ENCODE results near the gene CLDN9.

CLDN9 gene

DNA sequence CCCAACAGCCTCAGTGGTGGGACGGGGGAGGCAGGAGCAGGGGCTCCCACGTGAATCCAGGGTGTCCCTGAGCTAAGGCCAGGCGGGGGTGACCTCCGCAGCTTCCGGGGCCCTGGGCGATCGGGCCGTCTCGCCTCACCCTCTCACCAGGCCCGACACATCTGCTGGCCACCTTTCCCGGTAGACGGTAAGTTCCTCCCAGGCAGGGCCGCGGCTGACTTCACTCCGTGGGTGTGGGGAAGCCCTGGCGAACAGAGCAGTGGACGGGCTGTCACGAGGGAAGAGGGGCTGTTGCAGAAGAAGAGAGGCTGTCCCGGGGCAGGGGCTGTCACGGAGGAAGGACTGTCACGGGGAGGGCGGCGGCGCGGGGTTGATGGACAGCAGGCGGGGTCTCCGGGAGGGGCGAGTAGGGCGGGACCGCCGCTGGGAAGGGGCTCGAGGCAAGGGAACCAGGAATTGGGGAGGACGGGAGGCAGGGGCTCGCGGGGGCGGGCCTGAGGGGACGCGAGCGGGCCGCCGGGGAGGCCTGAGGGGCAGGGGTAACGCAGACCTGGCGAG is 33.0 kb upstream of the CLDN9 start:
- H3K4me3 Mint-ChIP-seq = peak overlapping the region; percentile 71
- ATAC-seq (replicated peaks; ENCODE audit: extremely low read depth, poor library complexity, severe bottlenecking) (no peak), DNase-seq (ENCODE audit: low spot score in 2 of 2) (no peak)
- H3K9me3 Mint-ChIP-seq = no peaks in the 10 kb centered on the region
- H3K4me1 Mint-ChIP-seq = peaks cover 10% of the 10 kb centered on the region
- no peaks in the 10 kb centered on the region for H3K27me3 Mint-ChIP-seq
- peaks cover 9% of the 10 kb centered on the region for H3K36me3 Mint-ChIP-seq (ENCODE audit: insufficient read depth)
- no peak overlapping the region for H3K27ac Mint-ChIP-seq (ENCODE audit: low read depth)

- DNase-seq (ENCODE audit: low spot score in 2 of 2) (peak; percentile 93 to 96), ATAC-seq (replicated peaks; ENCODE audit: extremely low read depth, poor library complexity, severe bottlenecking) (peak; percentile 91)
- Mint-ChIP-seq H3K27ac (ENCODE audit: low read depth) (peak within 1 kb of the TSS; percentile 86), H3K9me3 (no peaks in the 10 kb centered on the region), H3K27me3 (no peaks in the 10 kb centered on the region), H3K4me3 (peak within 1 kb of the TSS; percentile 71), H3K4me1 (peaks cover 10% of the 10 kb centered on the region), H3K36me3 (ENCODE audit: insufficient read depth) (peaks cover 9% of the 10 kb centered on the region)
These were observed 32.2 kb upstream of the CLDN9 start, which contains the start of gene PKMYT1 for GRCh38 chr16:2980227-2981176. Gene PKMYT1 (minus strand): TSS chr16:2980446. CDS start chr16:2979657, 789 bp downstream.

GRCh38 chr16:2981177-2981898 is 31.4 kb upstream of the CLDN9 start:
- H3K27me3 Mint-ChIP-seq = no peaks in the 10 kb centered on the region
- H3K4me1 Mint-ChIP-seq = peaks cover 10% of the 10 kb centered on the region
- no peak for ATAC-seq (replicated peaks; ENCODE audit: extremely low read depth, poor library complexity, severe bottlenecking)
- H3K4me3 Mint-ChIP-seq = peak overlapping the region; percentile 71
- no peaks in the 10 kb centered on the region for H3K9me3 Mint-ChIP-seq
- H3K36me3 Mint-ChIP-seq (ENCODE audit: insufficient read depth) = peaks cover 9% of the 10 kb centered on the region
- H3K27ac Mint-ChIP-seq (ENCODE audit: low read depth) = peak overlapping the region; percentile 86
- no peak for DNase-seq (ENCODE audit: low spot score in 2 of 2)

DNA sequence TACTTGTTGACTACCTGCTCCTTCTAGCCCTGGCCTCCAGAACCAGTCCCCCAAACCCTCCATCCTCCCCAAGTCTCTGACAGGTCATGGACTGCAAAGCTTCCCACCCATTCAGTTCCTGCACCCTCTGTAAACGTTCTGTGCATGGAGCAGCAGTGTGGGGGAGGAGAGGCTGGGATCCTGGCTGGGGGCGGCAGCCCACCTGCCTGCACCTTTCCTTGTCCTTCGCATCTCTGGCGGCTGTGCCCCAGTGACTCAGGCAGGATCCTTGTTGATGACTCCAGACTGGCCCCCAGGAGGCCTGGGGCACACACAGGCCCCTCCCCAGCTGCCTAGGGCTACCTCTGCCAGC is 30.8 kb upstream of the CLDN9 start:
- H3K27ac Mint-ChIP-seq (ENCODE audit: low read depth) = peak overlapping the region; percentile 86

DNA sequence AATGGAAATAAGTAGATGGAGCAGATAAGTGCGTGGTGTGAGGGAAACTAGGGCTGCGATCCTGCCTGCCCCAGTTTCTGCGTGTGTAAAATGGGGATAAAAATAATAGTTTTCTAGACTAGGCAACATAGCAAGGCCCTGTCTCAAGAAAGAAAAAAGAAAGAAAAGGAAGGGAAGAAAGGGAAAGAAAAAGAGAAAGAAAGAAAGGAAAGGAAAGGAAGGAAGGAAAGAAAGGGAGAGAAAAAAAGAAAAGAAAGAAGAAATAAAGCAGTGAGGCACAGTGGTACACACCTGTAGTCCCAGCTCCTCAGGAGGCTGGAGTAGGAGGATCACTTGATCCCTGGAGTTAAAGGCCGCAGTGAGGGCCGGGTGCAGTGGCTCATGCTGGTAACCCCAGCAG is 30.3 kb upstream of the CLDN9 start:
- peaks cover 10% of the 10 kb centered on the region for H3K4me1 Mint-ChIP-seq
- H3K36me3 Mint-ChIP-seq (ENCODE audit: insufficient read depth) = peaks cover 9% of the 10 kb centered on the region
- DNase-seq (ENCODE audit: low spot score in 2 of 2) = no peak
- no peak for ATAC-seq (replicated peaks; ENCODE audit: extremely low read depth, poor library complexity, severe bottlenecking)
- no peak overlapping the region for H3K27ac Mint-ChIP-seq (ENCODE audit: low read depth)
- no peaks in the 10 kb centered on the region for H3K27me3 Mint-ChIP-seq
- H3K9me3 Mint-ChIP-seq = no peaks in the 10 kb centered on the region
- peak overlapping the region; percentile 71 for H3K4me3 Mint-ChIP-seq

More for the DNA sequence above, 30.8 kb upstream of the CLDN9 start:
- Mint-ChIP-seq H3K9me3 (no peaks in the 10 kb centered on the region), H3K27me3 (no peaks in the 10 kb centered on the region), H3K36me3 (ENCODE audit: insufficient read depth) (peaks cover 9% of the 10 kb centered on the region), H3K4me1 (peaks cover 10% of the 10 kb centered on the region), H3K4me3 (peak overlapping the region; percentile 71)
- no peak for ATAC-seq (replicated peaks; ENCODE audit: extremely low read depth, poor library complexity, severe bottlenecking)
- no peak for DNase-seq (ENCODE audit: low spot score in 2 of 2)

- ATAC-seq (replicated peaks; ENCODE audit: extremely low read depth, poor library complexity, severe bottlenecking) (peak; percentile 34), DNase-seq (ENCODE audit: low spot score in 2 of 2) (no peak)
- Mint-ChIP-seq H3K36me3 (ENCODE audit: insufficient read depth) (peaks cover 9% of the 10 kb centered on the region), H3K27ac (ENCODE audit: low read depth) (no peak overlapping the region), H3K27me3 (no peaks in the 10 kb centered on the region), H3K4me1 (peaks cover 10% of the 10 kb centered on the region), H3K4me3 (no peak overlapping the region), H3K9me3 (no peaks in the 10 kb centered on the region)
These were observed 29.0 kb upstream of the CLDN9 start for GRCh38 chr16:2983706-2984136.

- H3K27me3 Mint-ChIP-seq = no peaks in the 10 kb centered on the region
- no peak for ATAC-seq (replicated peaks; ENCODE audit: extremely low read depth, poor library complexity, severe bottlenecking)
- H3K27ac Mint-ChIP-seq (ENCODE audit: low read depth) = no peak overlapping the region
- peaks cover 10% of the 10 kb centered on the region for H3K4me1 Mint-ChIP-seq
- DNase-seq (ENCODE audit: low spot score in 2 of 2) = no peak
- H3K36me3 Mint-ChIP-seq (ENCODE audit: insufficient read depth) = peaks cover 11% of the 10 kb centered on the region
- H3K9me3 Mint-ChIP-seq = no peaks in the 10 kb centered on the region
- H3K4me3 Mint-ChIP-seq = no peak overlapping the region
These were observed 27.3 kb upstream of the CLDN9 start for GRCh38 chr16:2985462-2985861.

GRCh38 chr16:2985893-2986355 is 26.8 kb upstream of the CLDN9 start:
- DNase-seq (ENCODE audit: low spot score in 2 of 2) = no peak
- Mint-ChIP-seq H3K4me3 (no peak overlapping the region), H3K4me1 (peaks cover 10% of the 10 kb centered on the region), H3K36me3 (ENCODE audit: insufficient read depth) (peaks cover 8% of the 10 kb centered on the region), H3K27ac (ENCODE audit: low read depth) (no peak overlapping the region), H3K9me3 (no peaks in the 10 kb centered on the region), H3K27me3 (no peaks in the 10 kb centered on the region)
- no peak for ATAC-seq (replicated peaks; ENCODE audit: extremely low read depth, poor library complexity, severe bottlenecking)

DNA sequence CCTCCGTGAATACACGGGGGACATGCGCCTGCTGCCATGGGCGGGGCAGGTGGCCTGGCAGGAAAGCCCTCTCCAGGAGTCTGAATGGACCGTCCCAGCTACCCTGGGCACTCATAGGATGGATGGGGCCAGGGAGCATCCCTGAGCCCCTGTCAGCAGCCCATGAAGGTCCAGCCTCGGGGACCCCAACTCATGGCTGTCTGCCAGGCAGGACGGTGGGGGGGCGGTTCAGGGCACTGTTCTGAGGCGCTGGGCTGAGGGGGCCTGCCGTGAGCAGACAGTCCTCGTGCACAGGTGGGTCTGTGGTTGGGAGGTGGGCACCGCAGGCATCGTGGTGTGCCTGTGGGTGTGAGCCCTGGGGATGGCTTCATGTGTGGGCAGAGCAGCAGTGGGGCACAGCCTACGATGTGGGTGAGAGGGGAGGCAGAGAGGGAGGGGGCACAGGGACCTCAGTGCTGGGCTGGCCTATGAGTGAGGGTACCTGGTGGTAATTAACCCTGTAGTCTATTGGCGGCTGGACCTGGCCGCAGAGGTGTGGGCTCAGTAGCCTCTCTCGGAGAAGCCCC is 26.0 kb upstream of the CLDN9 start:
- Mint-ChIP-seq H3K27me3 (no peaks in the 10 kb centered on the region), H3K4me3 (no peak overlapping the region), H3K36me3 (ENCODE audit: insufficient read depth) (peaks cover 2% of the 10 kb centered on the region), H3K27ac (ENCODE audit: low read depth) (no peak overlapping the region), H3K4me1 (peaks cover 3% of the 10 kb centered on the region), H3K9me3 (no peaks in the 10 kb centered on the region)
- ATAC-seq (replicated peaks; ENCODE audit: extremely low read depth, poor library complexity, severe bottlenecking) (no peak), DNase-seq (ENCODE audit: low spot score in 2 of 2) (no peak)

- no peak overlapping the region for H3K4me3 Mint-ChIP-seq
- no peaks in the 10 kb centered on the region for H3K9me3 Mint-ChIP-seq
- ATAC-seq (replicated peaks; ENCODE audit: extremely low read depth, poor library complexity, severe bottlenecking) = no peak
- H3K4me1 Mint-ChIP-seq = no peaks in the 10 kb centered on the region
- no peak overlapping the region for H3K27ac Mint-ChIP-seq (ENCODE audit: low read depth)
- no peaks in the 10 kb centered on the region for H3K27me3 Mint-ChIP-seq
- DNase-seq (ENCODE audit: low spot score in 2 of 2) = no peak
- H3K36me3 Mint-ChIP-seq (ENCODE audit: insufficient read depth) = peaks cover 2% of the 10 kb centered on the region
These were observed 25.4 kb upstream of the CLDN9 start for GRCh38 chr16:2987286-2987685.

DNA sequence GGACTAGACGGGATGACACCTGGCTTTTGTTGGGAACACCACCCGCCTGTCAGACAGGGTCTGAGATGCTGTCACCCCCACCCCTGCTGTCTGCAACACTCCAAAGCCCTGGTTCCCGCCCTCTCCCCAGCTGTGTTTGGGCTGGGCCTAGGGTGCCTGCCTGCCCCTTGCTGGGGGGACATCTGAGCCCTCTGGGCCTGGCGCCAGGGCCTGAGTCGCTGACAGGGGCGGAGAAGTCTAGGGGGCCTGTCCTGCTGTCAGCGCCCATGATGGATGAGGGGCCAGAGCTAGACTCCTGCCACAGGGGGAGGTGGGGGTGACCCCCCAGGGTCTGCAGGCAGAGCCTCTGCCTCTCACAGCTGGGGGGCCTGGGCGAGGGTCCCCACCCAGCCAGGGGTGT is 24.9 kb upstream of the CLDN9 start:
- H3K4me1 Mint-ChIP-seq = no peaks in the 10 kb centered on the region
- H3K9me3 Mint-ChIP-seq = no peaks in the 10 kb centered on the region
- H3K36me3 Mint-ChIP-seq (ENCODE audit: insufficient read depth) = peaks cover 2% of the 10 kb centered on the region
- DNase-seq (ENCODE audit: low spot score in 2 of 2) = no peak
- H3K27me3 Mint-ChIP-seq = no peaks in the 10 kb centered on the region
- no peak overlapping the region for H3K27ac Mint-ChIP-seq (ENCODE audit: low read depth)
- ATAC-seq (replicated peaks; ENCODE audit: extremely low read depth, poor library complexity, severe bottlenecking) = no peak
- H3K4me3 Mint-ChIP-seq = no peak overlapping the region

DNA sequence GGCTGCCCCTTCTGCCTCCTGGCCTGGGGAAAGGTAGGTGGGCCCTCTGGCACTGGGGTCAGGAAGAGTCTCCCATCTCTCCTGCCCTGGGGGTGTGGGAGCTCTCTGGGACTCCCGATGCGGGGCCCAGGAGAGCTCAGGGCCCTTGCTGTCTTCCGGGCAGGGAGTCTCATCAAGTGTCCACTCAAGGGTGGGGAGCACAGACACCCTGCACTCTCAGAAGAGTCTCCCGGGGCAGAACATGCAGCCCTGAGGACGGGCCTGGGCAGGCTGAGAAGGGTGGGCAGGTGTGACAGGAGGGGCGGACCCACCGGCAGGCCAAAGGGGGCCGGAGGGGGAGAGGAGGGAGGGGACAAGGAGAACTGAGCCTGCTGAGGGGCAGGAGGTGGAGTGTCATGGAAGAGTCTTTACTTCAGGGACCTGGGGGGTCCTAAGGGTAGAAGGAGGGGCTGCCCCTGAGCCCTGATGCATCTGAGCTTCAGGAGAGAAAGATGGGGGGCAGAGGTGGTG is 24.1 kb upstream of the CLDN9 start:
- Mint-ChIP-seq H3K27ac (ENCODE audit: low read depth) (no peak overlapping the region), H3K36me3 (ENCODE audit: insufficient read depth) (peaks cover 2% of the 10 kb centered on the region), H3K27me3 (no peaks in the 10 kb centered on the region), H3K4me3 (no peak overlapping the region), H3K9me3 (no peaks in the 10 kb centered on the region), H3K4me1 (no peaks in the 10 kb centered on the region)
- DNase-seq (ENCODE audit: low spot score in 2 of 2) = no peak
- ATAC-seq (replicated peaks; ENCODE audit: extremely low read depth, poor library complexity, severe bottlenecking) = no peak

Data from central memory CD8-positive, alpha-beta T cell (primary cell).